ENCODE data around the gene MAN1C1.

The MAN1C1 gene

GRCh38 chr1:25826571-25826970, 210.0 kb downstream of the MAN1C1 start:
- Histone ChIP-seq H3K79me2 (ENCODE audit: low read length) (peaks cover 7% of the 10 kb centered on the region), H2AFZ (ENCODE audit: low read depth, low read length) (no peak overlapping the region), H3K4me3 (ENCODE audit: low read length) (no peak overlapping the region), H3K9ac (ENCODE audit: low read length) (no peak overlapping the region), H3K36me3 (replicated peaks; ENCODE audit: low read depth, low read length) (peaks cover 7% of the 10 kb centered on the region), H3K27me3 (ENCODE audit: low read depth, low read length) (no peaks in the 10 kb centered on the region), H3K4me1 (ENCODE audit: low read length) (no peaks in the 10 kb centered on the region; the same call in 1 of the 2 replicates), H3K4me2 (ENCODE audit: low read length) (no peak overlapping the region), H3K27ac (ENCODE audit: low read length) (no peak overlapping the region), H4K20me1 (ENCODE audit: insufficient read depth, low read length) (no peaks in the 10 kb centered on the region), H3K9me3 (ENCODE audit: insufficient read depth, low read length) (no peaks in the 10 kb centered on the region)
- TF ChIP-seq EZH2phosphoT487 (IDR thresholded peaks at IDR 0.05; ENCODE audit: low read depth) (no peak), CTCF (IDR thresholded peaks at IDR 0.05; ENCODE audit: low read depth, low read length) (no peak)

- Histone ChIP-seq H4K20me1 (ENCODE audit: insufficient read depth, low read length) (no peaks in the 10 kb centered on the region), H3K79me2 (ENCODE audit: low read length) (no peaks in the 10 kb centered on the region), H3K9me3 (ENCODE audit: insufficient read depth, low read length) (no peaks in the 10 kb centered on the region), H3K9ac (ENCODE audit: low read length) (no peak overlapping the region), H3K36me3 (replicated peaks; ENCODE audit: low read depth, low read length) (peaks cover 14% of the 10 kb centered on the region), H3K27me3 (ENCODE audit: low read depth, low read length) (no peaks in the 10 kb centered on the region), H3K4me1 (ENCODE audit: low read length) (no peaks in the 10 kb centered on the region), H3K4me2 (ENCODE audit: low read length) (no peak overlapping the region), H3K4me3 (ENCODE audit: low read length) (no peak overlapping the region), H2AFZ (ENCODE audit: low read depth, low read length) (no peak overlapping the region), H3K27ac (ENCODE audit: low read length) (no peak overlapping the region)
- TF ChIP-seq CTCF (IDR thresholded peaks at IDR 0.05; ENCODE audit: low read depth, low read length) (no peak), EZH2phosphoT487 (IDR thresholded peaks at IDR 0.05; ENCODE audit: low read depth) (no peak)
Measured at GRCh38 chr1:25828491-25828890, 211.9 kb downstream of the MAN1C1 start.

DNA sequence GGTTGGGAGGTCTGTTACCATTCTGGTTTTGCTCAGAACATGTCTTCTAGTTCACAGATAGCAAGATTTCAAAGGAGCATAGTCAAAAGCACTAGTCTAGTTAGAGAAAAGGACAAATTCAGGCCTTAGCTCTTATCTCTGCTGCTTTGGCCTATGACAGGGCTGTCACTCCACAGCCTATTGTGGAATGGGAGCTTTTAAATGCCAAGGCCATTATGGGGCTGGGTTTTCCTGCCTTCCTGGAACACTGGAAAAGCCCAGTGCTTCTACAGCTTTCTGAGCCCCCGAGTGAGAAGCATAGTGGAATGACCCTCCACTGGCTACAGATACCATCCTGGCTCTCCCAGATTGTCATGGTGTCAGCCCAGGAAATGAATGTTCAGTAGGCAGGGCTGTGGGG, 212.5 kb downstream of the MAN1C1 start:
- peaks cover 14% of the 10 kb centered on the region for H3K36me3 ChIP-seq (replicated peaks; ENCODE audit: low read depth, low read length)
- H3K4me3 ChIP-seq (ENCODE audit: low read length) = no peak overlapping the region
- TF ChIP-seq CTCF (IDR thresholded peaks at IDR 0.05; ENCODE audit: low read depth, low read length) (no peak), EZH2phosphoT487 (IDR thresholded peaks at IDR 0.05; ENCODE audit: low read depth) (no peak)

GRCh38 chr1:25831569-25832196, 215.1 kb downstream of the MAN1C1 start:
- no peak overlapping the region for H3K27ac ChIP-seq (ENCODE audit: low read length)
- H3K4me1 ChIP-seq (ENCODE audit: low read length) = no peaks in the 10 kb centered on the region
- no peak overlapping the region for H3K4me2 ChIP-seq (ENCODE audit: low read length)
- H3K27me3 ChIP-seq (ENCODE audit: low read depth, low read length) = no peaks in the 10 kb centered on the region
- no peak overlapping the region for H3K9ac ChIP-seq (ENCODE audit: low read length)
- H3K9me3 ChIP-seq (ENCODE audit: insufficient read depth, low read length) = no peaks in the 10 kb centered on the region
- H3K4me3 ChIP-seq (ENCODE audit: low read length) = no peak overlapping the region
- no peak for TF ChIP-seq CTCF (IDR thresholded peaks at IDR 0.05; ENCODE audit: low read depth, low read length)
- TF ChIP-seq EZH2phosphoT487 (IDR thresholded peaks at IDR 0.05; ENCODE audit: low read depth) = no peak
- H4K20me1 ChIP-seq (ENCODE audit: insufficient read depth, low read length) = no peaks in the 10 kb centered on the region
- no peak overlapping the region for H2AFZ ChIP-seq (ENCODE audit: low read depth, low read length)
- H3K36me3 ChIP-seq (replicated peaks; ENCODE audit: low read depth, low read length) = peaks cover 18% of the 10 kb centered on the region
- H3K79me2 ChIP-seq (ENCODE audit: low read length) = no peaks in the 10 kb centered on the region

More for the DNA sequence above, 212.5 kb downstream of the MAN1C1 start:
- Histone ChIP-seq H3K4me1 (ENCODE audit: low read length) (no peaks in the 10 kb centered on the region), H3K27me3 (ENCODE audit: low read depth, low read length) (no peaks in the 10 kb centered on the region), H4K20me1 (ENCODE audit: insufficient read depth, low read length) (no peaks in the 10 kb centered on the region), H3K9me3 (ENCODE audit: insufficient read depth, low read length) (no peaks in the 10 kb centered on the region), H3K79me2 (ENCODE audit: low read length) (no peaks in the 10 kb centered on the region), H3K4me2 (ENCODE audit: low read length) (no peak overlapping the region), H3K27ac (ENCODE audit: low read length) (no peak overlapping the region), H3K9ac (ENCODE audit: low read length) (no peak overlapping the region), H2AFZ (ENCODE audit: low read depth, low read length) (no peak overlapping the region)

All from OCI-LY3 (cell line).